Neural cell (in vitro differentiated cells): ENCODE results near the gene CBX6. TPM values are rescaled to one million over a fixed set of nuclear protein-coding genes. Genes with fewer than 3 reads are reported as not detected.

ENCODE experiments used
- H2AFZ ChIP-seq: fragments of 200-600, 300-800 bp; sonication (generic), shearing (Covaris generic); 2 replicates; pipeline ENCODE4 v1.6.0; 2014; ENCODE audit warnings: low read depth, mild to moderate bottlenecking, antibody characterized with exemption, low read length, moderate library complexity
- H3F3A ChIP-seq: fragments of 200-600 bp; shearing (Covaris generic); 2 replicates; pipeline ENCODE4 v1.6.1; 2016; ENCODE audit warnings: mild to moderate bottlenecking, moderate library complexity, mixed read lengths, antibody characterized with exemption, low read length; ENCODE audit not compliant: insufficient read depth, poor library complexity, severe bottlenecking
- H3K27ac ChIP-seq: fragments of 200-600, 300-800 bp; sonication (generic), shearing (Covaris generic); 2 replicates; pipeline ENCODE4 v1.5.1; 2014; ENCODE audit warnings: mild to moderate bottlenecking, low read length, moderate library complexity
- H3K27me3 ChIP-seq: fragments of 300-800, 200-600 bp; sonication (generic), shearing (Covaris generic); 2 replicates; pipeline ENCODE4 v1.6.0; 2014; ENCODE audit warnings: mild to moderate bottlenecking, low read depth, low read length, moderate library complexity; ENCODE audit not compliant: insufficient read depth
- H3K36me3 ChIP-seq: fragments of 300-800, 200-600 bp; sonication (generic), shearing (Covaris generic); 2 replicates; pipeline ENCODE4 v1.5.1; 2014; ENCODE audit warnings: mild to moderate bottlenecking, antibody characterized with exemption, low read length, moderate library complexity; ENCODE audit not compliant: insufficient read depth
- H3K4me2 ChIP-seq: fragments of 300-800, 200-600 bp; sonication (generic), shearing (Covaris generic); 2 replicates; pipeline ENCODE4 v1.6.0; 2014; ENCODE audit warnings: mild to moderate bottlenecking, low read length
- H3K4me3 ChIP-seq: fragments of 300-800, 200-600 bp; sonication (generic), shearing (Covaris generic); 2 replicates; pipeline ENCODE4 v1.5.1; 2014; ENCODE audit warnings: mild to moderate bottlenecking, low read length, moderate library complexity
- H3K79me2 ChIP-seq: fragments of 200-600 bp; shearing (Covaris generic); replicated peaks from 2 replicates; pipeline ENCODE4 v1.6.0; 2014; ENCODE audit warnings: mild to moderate bottlenecking, low read length, moderate library complexity; ENCODE audit not compliant: insufficient read depth
- H3K9ac ChIP-seq: fragments of 300-800, 200-600 bp; sonication (generic), shearing (Covaris generic); 2 replicates; pipeline ENCODE4 v1.6.1; 2016; ENCODE audit warnings: mild to moderate bottlenecking, low read length, mixed read lengths
- H3K9me2 ChIP-seq: fragments of 200-600 bp; shearing (Covaris generic); 2 replicates; pipeline ENCODE4 v1.6.1; 2016; ENCODE audit warnings: mild to moderate bottlenecking, low read length, mixed read lengths; ENCODE audit not compliant: insufficient read depth
- H3K9me3 ChIP-seq: fragments of 200-600, 300-800 bp; sonication (generic), shearing (Covaris generic); 2 replicates; pipeline ENCODE4 v1.6.1; 2016; ENCODE audit warnings: mild to moderate bottlenecking, mixed run types, low read length, moderate library complexity, mixed read lengths
- H4K20me1 ChIP-seq: fragments of 200-600 bp; shearing (Covaris generic); 2 replicates; pipeline ENCODE4 v1.6.1; 2016; ENCODE audit warnings: mild to moderate bottlenecking, mixed run types; ENCODE audit not compliant: insufficient read depth
- EP300 ChIP-seq: fragments of 450-650 bp; conservative IDR thresholded peaks from 2 replicates; pipeline ENCODE4 v1.6.1; 2014; ENCODE audit warnings: antibody characterized with exemption, mild to moderate bottlenecking, moderate library complexity; ENCODE audit not compliant: poor library complexity, severe bottlenecking
- EZH2 ChIP-seq: fragments of 200-600, 300-800 bp; shearing (Covaris generic), sonication (generic); IDR thresholded peaks from 2 replicates; pipeline ENCODE4 v1.6.1; 2014; ENCODE audit warnings: antibody characterized with exemption, low read length, borderline replicate concordance, mild to moderate bottlenecking; ENCODE audit not compliant: insufficient read depth, poor library complexity, severe bottlenecking
- MXI1 ChIP-seq: fragments of 450-650 bp; conservative IDR thresholded peaks from 2 replicates; pipeline ENCODE4 v1.6.1; 2014; ENCODE audit warnings: antibody characterized with exemption, mild to moderate bottlenecking; ENCODE audit not compliant: poor library complexity, severe bottlenecking
- POLR2AphosphoS5 ChIP-seq: IDR thresholded peaks from 2 replicates; pipeline ENCODE4 v1.6.1; 2012
- RAD21 ChIP-seq: fragments of 450-650 bp; conservative IDR thresholded peaks from 2 replicates; pipeline ENCODE4 v1.6.1; 2014; ENCODE audit warnings: antibody characterized with exemption, mild to moderate bottlenecking, moderate library complexity
- SMC3 ChIP-seq: fragments of 450-650 bp; conservative IDR thresholded peaks from 2 replicates; pipeline ENCODE4 v1.6.1; 2014; ENCODE audit warnings: antibody characterized with exemption, mild to moderate bottlenecking, moderate library complexity; ENCODE audit not compliant: poor library complexity
- TAF1 ChIP-seq: IDR thresholded peaks from 2 replicates; pipeline ENCODE4 v1.6.1; 2012; ENCODE audit warnings: low read depth
- polyA plus RNA-seq: library from polyadenylated mRNA; depleted of rRNA; stranded (reverse); fragments of >200 nt; gene quantifications from 2 replicates; pipeline ENCODE4 v1.2.3, GENCODE V29; 2014
- TF ChIP-seq, protein P1 (sequence below): IDR thresholded peaks from 2 replicates; pipeline ENCODE4 v1.6.1; 2012; ENCODE audit warnings: borderline replicate concordance
- TF ChIP-seq, protein P2 (sequence below): fragments of 450-650 bp; IDR thresholded peaks from 2 replicates; pipeline ENCODE4 v1.5.1; 2014; ENCODE audit warnings: antibody characterized with exemption, mild to moderate bottlenecking, moderate library complexity; ENCODE audit not compliant: poor library complexity, severe bottlenecking

Gene CBX6
- polyA plus RNA-seq, 1 donor from 2014 or later: 13.0 TPM

DNA sequence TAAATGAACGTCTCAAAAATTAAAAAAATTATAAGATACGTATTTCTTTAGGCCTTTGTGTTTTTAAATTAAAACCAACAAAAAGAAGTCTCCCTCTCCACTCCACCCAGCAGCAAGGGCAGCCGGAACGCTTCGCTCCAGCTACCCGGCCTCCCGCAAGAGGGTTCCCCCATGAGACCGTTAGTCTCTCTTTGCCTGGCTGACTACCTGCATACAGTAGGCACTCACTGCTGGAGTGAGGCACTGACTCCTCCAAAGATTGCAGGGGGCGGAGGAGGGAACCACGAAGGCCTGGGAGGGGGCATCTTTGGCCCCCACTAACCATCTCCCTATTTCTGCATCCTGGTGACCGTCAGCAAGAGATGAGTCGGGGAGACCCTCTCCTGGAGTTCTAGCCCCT is 10.1 kb downstream of the CBX6 start:
- Histone ChIP-seq H3K36me3 (no peaks in the 10 kb centered on the region), H3K79me2 (no peaks in the 10 kb centered on the region), H3K9me2 (no peaks in the 10 kb centered on the region), H3K4me2 (no peak overlapping the region), H3K27ac (no peak overlapping the region), H4K20me1 (peaks cover 12% of the 10 kb centered on the region), H3K27me3 (no peaks in the 10 kb centered on the region), H3F3A (no peaks in the 10 kb centered on the region), H2AFZ (no peak overlapping the region), H3K4me3 (no peak overlapping the region), H3K9ac (no peak overlapping the region), H3K9me3 (no peaks in the 10 kb centered on the region)
- TF ChIP-seq, protein P1, sequence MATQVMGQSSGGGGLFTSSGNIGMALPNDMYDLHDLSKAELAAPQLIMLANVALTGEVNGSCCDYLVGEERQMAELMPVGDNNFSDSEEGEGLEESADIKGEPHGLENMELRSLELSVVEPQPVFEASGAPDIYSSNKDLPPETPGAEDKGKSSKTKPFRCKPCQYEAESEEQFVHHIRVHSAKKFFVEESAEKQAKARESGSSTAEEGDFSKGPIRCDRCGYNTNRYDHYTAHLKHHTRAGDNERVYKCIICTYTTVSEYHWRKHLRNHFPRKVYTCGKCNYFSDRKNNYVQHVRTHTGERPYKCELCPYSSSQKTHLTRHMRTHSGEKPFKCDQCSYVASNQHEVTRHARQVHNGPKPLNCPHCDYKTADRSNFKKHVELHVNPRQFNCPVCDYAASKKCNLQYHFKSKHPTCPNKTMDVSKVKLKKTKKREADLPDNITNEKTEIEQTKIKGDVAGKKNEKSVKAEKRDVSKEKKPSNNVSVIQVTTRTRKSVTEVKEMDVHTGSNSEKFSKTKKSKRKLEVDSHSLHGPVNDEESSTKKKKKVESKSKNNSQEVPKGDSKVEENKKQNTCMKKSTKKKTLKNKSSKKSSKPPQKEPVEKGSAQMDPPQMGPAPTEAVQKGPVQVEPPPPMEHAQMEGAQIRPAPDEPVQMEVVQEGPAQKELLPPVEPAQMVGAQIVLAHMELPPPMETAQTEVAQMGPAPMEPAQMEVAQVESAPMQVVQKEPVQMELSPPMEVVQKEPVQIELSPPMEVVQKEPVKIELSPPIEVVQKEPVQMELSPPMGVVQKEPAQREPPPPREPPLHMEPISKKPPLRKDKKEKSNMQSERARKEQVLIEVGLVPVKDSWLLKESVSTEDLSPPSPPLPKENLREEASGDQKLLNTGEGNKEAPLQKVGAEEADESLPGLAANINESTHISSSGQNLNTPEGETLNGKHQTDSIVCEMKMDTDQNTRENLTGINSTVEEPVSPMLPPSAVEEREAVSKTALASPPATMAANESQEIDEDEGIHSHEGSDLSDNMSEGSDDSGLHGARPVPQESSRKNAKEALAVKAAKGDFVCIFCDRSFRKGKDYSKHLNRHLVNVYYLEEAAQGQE: no peak
- TF ChIP-seq EP300 (no peak), RAD21 (no peak), MXI1 (no peak), EZH2 (no peak), SMC3 (no peak), POLR2AphosphoS5 (no peak), TAF1 (no peak)
- TF ChIP-seq, protein P2, sequence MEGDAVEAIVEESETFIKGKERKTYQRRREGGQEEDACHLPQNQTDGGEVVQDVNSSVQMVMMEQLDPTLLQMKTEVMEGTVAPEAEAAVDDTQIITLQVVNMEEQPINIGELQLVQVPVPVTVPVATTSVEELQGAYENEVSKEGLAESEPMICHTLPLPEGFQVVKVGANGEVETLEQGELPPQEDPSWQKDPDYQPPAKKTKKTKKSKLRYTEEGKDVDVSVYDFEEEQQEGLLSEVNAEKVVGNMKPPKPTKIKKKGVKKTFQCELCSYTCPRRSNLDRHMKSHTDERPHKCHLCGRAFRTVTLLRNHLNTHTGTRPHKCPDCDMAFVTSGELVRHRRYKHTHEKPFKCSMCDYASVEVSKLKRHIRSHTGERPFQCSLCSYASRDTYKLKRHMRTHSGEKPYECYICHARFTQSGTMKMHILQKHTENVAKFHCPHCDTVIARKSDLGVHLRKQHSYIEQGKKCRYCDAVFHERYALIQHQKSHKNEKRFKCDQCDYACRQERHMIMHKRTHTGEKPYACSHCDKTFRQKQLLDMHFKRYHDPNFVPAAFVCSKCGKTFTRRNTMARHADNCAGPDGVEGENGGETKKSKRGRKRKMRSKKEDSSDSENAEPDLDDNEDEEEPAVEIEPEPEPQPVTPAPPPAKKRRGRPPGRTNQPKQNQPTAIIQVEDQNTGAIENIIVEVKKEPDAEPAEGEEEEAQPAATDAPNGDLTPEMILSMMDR: no peak

DNA sequence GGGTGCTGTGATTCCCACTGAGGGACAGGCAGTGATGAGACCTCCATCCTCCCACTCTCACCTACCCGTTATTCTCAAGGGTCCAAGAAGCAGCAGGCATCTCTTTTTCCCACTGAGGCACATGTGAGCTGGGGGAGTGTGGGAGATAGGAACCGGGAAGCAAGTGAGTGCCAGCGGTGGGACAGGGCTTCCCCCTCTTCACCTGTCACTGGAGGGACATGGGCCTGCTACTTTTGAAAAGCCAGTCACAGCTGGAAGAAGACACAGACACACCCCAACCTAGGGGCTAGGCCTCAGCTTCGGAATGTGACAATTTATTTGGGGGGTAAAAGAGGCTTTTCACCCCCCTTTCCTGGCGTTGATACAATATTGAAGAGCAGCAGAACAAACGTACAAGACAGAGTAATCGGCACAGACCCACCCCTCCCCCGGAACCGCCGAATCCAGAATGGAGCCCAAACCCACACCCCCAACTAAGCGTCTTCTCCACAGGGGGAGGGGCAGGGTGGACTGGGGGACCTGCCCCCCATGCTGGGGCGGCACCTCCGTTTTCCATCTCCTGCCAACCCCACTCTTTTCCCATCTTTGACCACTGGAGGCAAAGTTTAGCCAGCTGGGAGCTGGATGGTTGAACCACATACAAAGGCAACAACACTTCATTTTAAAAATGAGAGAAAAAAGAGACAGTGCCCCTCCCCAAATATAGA is 10.7 kb downstream of the CBX6 start:
- no peak overlapping the region for H3K27ac ChIP-seq
- H3K9ac ChIP-seq: no peak overlapping the region
- TF ChIP-seq POLR2AphosphoS5 (no peak), MXI1 (no peak), RAD21 (no peak), TAF1 (no peak), EZH2 (no peak), SMC3 (no peak), EP300 (no peak)
- TF ChIP-seq, protein P2: no peak
- TF ChIP-seq, protein P1: no peak
- no peaks in the 10 kb centered on the region for H3K9me3 ChIP-seq
- H3F3A ChIP-seq: no peaks in the 10 kb centered on the region
- no peaks in the 10 kb centered on the region for H3K36me3 ChIP-seq
- H2AFZ ChIP-seq: no peak overlapping the region
- no peaks in the 10 kb centered on the region for H3K79me2 ChIP-seq
- no peak overlapping the region for H3K4me2 ChIP-seq
- no peak overlapping the region for H3K4me3 ChIP-seq
- H3K9me2 ChIP-seq: no peaks in the 10 kb centered on the region
- no peaks in the 10 kb centered on the region for H3K27me3 ChIP-seq
- peaks cover 11% of the 10 kb centered on the region for H4K20me1 ChIP-seq
